Activated CD4-positive, alpha-beta T cell treated with anti-CD3 and anti-CD28 coated beads for 1 hour (primary cell): Measurements from ENCODE around the gene EPB41.

Experiments used
- DNase-seq: peaks from one replicate; pipeline ENCODE4 v3.0.0-alpha.2; 2020

The EPB41 gene

GRCh38 chr1:28891256-28891655, 23.1 kb upstream of the EPB41 start:
- DNase-seq = no peak

- DNase-seq = no peak
Observed at GRCh38 chr1:28893403-28894102, 20.8 kb upstream of the EPB41 start.

- no peak for DNase-seq
Observed at GRCh38 chr1:28894785-28895184, 19.6 kb upstream of the EPB41 start.

- DNase-seq = no peak
Observed at GRCh38 chr1:28895896-28896608, 18.3 kb upstream of the EPB41 start.

- no peak for DNase-seq
Observed at GRCh38 chr1:28896609-28896986, 17.8 kb upstream of the EPB41 start.

- DNase-seq = no peak
Observed at GRCh38 chr1:28897789-28898188, 16.6 kb upstream of the EPB41 start.

GRCh38 chr1:28898405-28898881, 15.9 kb upstream of the EPB41 start:
- no peak for DNase-seq

- DNase-seq = no peak
Observed at GRCh38 chr1:28899267-28899666, 15.1 kb upstream of the EPB41 start.

- DNase-seq = no peak
Observed at GRCh38 chr1:28900562-28900961, 13.8 kb upstream of the EPB41 start.

GRCh38 chr1:28902738-28903137, 11.6 kb upstream of the EPB41 start:
- no peak for DNase-seq

GRCh38 chr1:28905921-28906666, 8.3 kb upstream of the EPB41 start:
- DNase-seq = no peak

GRCh38 chr1:28909198-28909597, 5.2 kb upstream of the EPB41 start:
- no peak for DNase-seq

GRCh38 chr1:28910379-28911115, 3.8 kb upstream of the EPB41 start:
- DNase-seq = no peak

- DNase-seq = no peak
Observed at GRCh38 chr1:28913786-28914227, 562 bp upstream of the EPB41 start.

GRCh38 chr1:28915031-28915895, 894 bp downstream of the EPB41 start:
- DNase-seq = peak; percentile 20

GRCh38 chr1:28917757-28918118, 3.4 kb downstream of the EPB41 start:
- DNase-seq = no peak

- no peak for DNase-seq
Observed at GRCh38 chr1:28921286-28921869, 7.0 kb downstream of the EPB41 start.

- no peak for DNase-seq
Observed at GRCh38 chr1:28925350-28925891, 11.1 kb downstream of the EPB41 start.

GRCh38 chr1:28926629-28927265, 12.4 kb downstream of the EPB41 start:
- no peak for DNase-seq

GRCh38 chr1:28927266-28927647, 12.9 kb downstream of the EPB41 start:
- DNase-seq = no peak
